Esophagus squamous epithelium (tissue), 4 donors: ENCODE measurements around the gene CEACAM20.

Source experiments
- POLR2A ChIP-seq, 4 donors: fragments of 450-650 bp; IDR thresholded peaks; one replicate each; pipeline ENCODE4 v1.6.1; 2017; ENCODE audit warnings: antibody characterized with exemption in 4 of 4, mild to moderate bottlenecking in 4 of 4, moderate library complexity in 3 of 4
- TF ChIP-seq, protein P1 (sequence below), 6 experiments: fragments of 450-650 bp in 4 of 6; fragments of 200-600 bp in 2 of 6; sonication (generic) in 2 of 6; IDR thresholded peaks; one replicate each; pipeline ENCODE4 v1.5.1; 2016 to 2019; ENCODE audit warnings: antibody characterized with exemption in 6 of 6, mild to moderate bottlenecking in 4 of 6, moderate library complexity in 4 of 6

DNA sequence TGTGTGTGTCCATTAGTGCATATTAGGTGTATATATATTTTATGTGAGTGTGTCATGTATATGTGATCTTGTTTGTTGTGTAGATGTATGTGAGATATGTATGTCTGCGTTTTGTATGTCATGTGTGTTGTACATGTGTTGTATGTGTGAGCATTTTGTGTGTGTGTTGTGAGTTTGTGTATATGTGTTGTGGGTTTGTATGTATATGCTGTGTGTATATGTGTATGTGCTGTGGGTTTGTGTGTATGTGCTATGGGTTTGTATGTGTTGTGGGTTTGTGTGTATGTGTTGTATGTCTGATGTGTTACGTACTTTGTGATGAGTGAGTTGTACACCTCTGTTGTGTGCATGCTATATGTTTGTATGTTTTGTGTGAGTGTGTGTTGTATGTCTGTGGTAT, 8.1 kb downstream of the CEACAM20 start:
- TF ChIP-seq, protein P1, sequence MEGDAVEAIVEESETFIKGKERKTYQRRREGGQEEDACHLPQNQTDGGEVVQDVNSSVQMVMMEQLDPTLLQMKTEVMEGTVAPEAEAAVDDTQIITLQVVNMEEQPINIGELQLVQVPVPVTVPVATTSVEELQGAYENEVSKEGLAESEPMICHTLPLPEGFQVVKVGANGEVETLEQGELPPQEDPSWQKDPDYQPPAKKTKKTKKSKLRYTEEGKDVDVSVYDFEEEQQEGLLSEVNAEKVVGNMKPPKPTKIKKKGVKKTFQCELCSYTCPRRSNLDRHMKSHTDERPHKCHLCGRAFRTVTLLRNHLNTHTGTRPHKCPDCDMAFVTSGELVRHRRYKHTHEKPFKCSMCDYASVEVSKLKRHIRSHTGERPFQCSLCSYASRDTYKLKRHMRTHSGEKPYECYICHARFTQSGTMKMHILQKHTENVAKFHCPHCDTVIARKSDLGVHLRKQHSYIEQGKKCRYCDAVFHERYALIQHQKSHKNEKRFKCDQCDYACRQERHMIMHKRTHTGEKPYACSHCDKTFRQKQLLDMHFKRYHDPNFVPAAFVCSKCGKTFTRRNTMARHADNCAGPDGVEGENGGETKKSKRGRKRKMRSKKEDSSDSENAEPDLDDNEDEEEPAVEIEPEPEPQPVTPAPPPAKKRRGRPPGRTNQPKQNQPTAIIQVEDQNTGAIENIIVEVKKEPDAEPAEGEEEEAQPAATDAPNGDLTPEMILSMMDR (IDR thresholded peaks at IDR 0.05), result no peak
- TF ChIP-seq POLR2A (IDR thresholded peaks at IDR 0.05), result no peak
